Neural progenitor cell (in vitro differentiated cells): ENCODE data around the gene CDCP2. TPM values are rescaled to one million over a fixed set of nuclear protein-coding genes. Genes with fewer than 3 reads are reported as not detected.

Experiments
- DNase-seq: peaks from one replicate; pipeline ENCODE4 v3.0.0-alpha.2; 2016; ENCODE audit warnings: low spot score
- H2AFZ ChIP-seq: fragments of 200-600 bp; sonication (generic); replicated peaks from 2 replicates; pipeline ENCODE4 v1.6.1; 2016; ENCODE audit warnings: antibody characterized with exemption
- H3F3A ChIP-seq: fragments of 200-600 bp; sonication (generic); 2 replicates; pipeline ENCODE4 v1.6.1; 2016; ENCODE audit warnings: antibody characterized with exemption, low read depth
- H3K27ac ChIP-seq: fragments of 200-600 bp; sonication (generic); 2 replicates; pipeline ENCODE4 v1.5.1; 2016; ENCODE audit warnings: mild to moderate bottlenecking
- H3K27me3 ChIP-seq: fragments of 200-600 bp; sonication (generic); 2 replicates; pipeline ENCODE4 v1.6.1; 2016; ENCODE audit warnings: mild to moderate bottlenecking, moderate library complexity
- H3K36me3 ChIP-seq: fragments of 200-600 bp; sonication (generic); 2 replicates; pipeline ENCODE4 v1.5.1; 2016
- H3K4me1 ChIP-seq: fragments of 200-600 bp; sonication (generic); 2 replicates; pipeline ENCODE4 v1.6.1; 2016; ENCODE audit warnings: mixed run types
- H3K4me2 ChIP-seq: fragments of 200-600 bp; sonication (generic); 2 replicates; pipeline ENCODE4 v1.6.1; 2016
- H3K4me3 ChIP-seq: fragments of 200-600 bp; sonication (generic); 2 replicates; pipeline ENCODE4 v1.5.1; 2016
- H3K79me2 ChIP-seq: fragments of 200-600 bp; sonication (generic); 2 replicates; pipeline ENCODE4 v1.6.1; 2016; ENCODE audit warnings: low read depth
- H3K9ac ChIP-seq: fragments of 200-600 bp; sonication (generic); 2 replicates; pipeline ENCODE4 v1.6.1; 2016
- H3K9me3 ChIP-seq: fragments of 200-600 bp; sonication (generic); 2 replicates; pipeline ENCODE4 v1.5.1; 2016; ENCODE audit warnings: low read depth
- H4K20me1 ChIP-seq: fragments of 200-600 bp; sonication (generic); 2 replicates; pipeline ENCODE4 v1.6.1; 2016; ENCODE audit warnings: low read depth
- H3K27ac Mint-ChIP-seq: 3 replicates; pipeline ENCODE4 v1.8.0; 2021; ENCODE audit warnings: mixed read lengths
- H3K27me3 Mint-ChIP-seq: 2 replicates; pipeline ENCODE4 v1.8.0; 2022; ENCODE audit warnings: low read depth, mild to moderate bottlenecking, inconsistent platforms, moderate library complexity, mixed read lengths; ENCODE audit not compliant: insufficient read depth
- H3K36me3 Mint-ChIP-seq: 3 replicates; pipeline ENCODE4 v1.8.0; 2021; ENCODE audit warnings: mixed read lengths
- H3K4me1 Mint-ChIP-seq: 3 replicates; pipeline ENCODE4 v1.8.0; 2021; ENCODE audit warnings: mixed read lengths
- H3K4me3 Mint-ChIP-seq: 3 replicates; pipeline ENCODE4 v1.8.0; 2021; ENCODE audit warnings: mild to moderate bottlenecking, moderate library complexity, mixed read lengths
- H3K9me3 Mint-ChIP-seq: 3 replicates; pipeline ENCODE4 v1.8.0; 2020; ENCODE audit warnings: mixed read lengths
- EZH2 ChIP-seq: fragments of 200-600 bp; sonication (generic); IDR thresholded peaks from 2 replicates; pipeline ENCODE4 v1.6.1; 2017; ENCODE audit warnings: antibody characterized with exemption, mild to moderate bottlenecking, moderate library complexity
- EZH2phosphoT487 ChIP-seq: fragments of 200-600 bp; sonication (generic); IDR thresholded peaks from 2 replicates; pipeline ENCODE4 v1.6.1; 2017; ENCODE audit warnings: antibody characterized with exemption
- total RNA-seq: library from RNA; depleted of rRNA; stranded (reverse); fragments of >200 nt; gene quantifications from 2 replicates; pipeline ENCODE4 v1.2.3, GENCODE V29; 2015; ENCODE audit warnings: low replicate concordance
- TF ChIP-seq, protein P1 (sequence below): fragments of 200-600 bp; sonication (generic); IDR thresholded peaks from 2 replicates; pipeline ENCODE4 v1.5.1; 2017; ENCODE audit warnings: antibody characterized with exemption, mild to moderate bottlenecking

CDCP2 gene
- total RNA-seq, 1 donor from 2014 or later: not detected

DNA sequence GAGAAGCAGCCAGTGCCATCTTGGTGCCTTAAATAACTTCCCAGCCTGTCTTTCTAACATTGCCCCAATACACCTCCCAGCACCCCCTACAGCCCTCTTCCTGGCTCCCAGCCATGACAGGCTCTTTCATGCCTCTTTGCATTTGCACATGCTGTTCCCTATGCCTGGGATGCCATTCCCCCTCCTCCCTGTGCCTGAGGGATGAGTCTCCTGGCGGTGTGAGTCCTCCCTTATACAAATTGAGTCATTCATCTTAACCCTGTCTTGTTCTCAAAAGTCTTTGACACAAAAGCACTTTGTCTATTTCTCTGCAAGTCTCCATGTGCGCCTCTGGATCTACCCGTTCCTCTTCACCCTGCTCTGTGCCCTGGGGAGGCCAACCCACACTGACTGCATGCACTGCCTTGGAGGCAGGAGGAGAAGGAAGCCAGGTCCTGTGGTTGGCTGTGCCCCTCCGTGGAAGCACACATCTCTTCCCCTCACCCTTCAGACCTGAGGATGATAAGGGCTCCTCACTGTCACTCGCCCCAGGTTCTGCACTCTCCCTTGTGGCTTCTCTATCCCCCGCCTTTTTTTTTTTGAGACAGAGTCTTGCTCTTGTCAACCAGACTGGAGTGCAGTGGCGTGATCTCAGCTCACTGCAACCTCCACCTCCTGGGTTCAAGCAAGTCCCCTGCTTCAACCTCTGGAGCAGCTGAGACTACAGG is 25.1 kb downstream of the CDCP2 start:
- Histone ChIP-seq H3K4me2 (no peak overlapping the region), H3K27ac (no peak overlapping the region), H3K27me3 (peaks cover 11% of the 10 kb centered on the region), H3K36me3 (no peaks in the 10 kb centered on the region), H3K4me1 (no peaks in the 10 kb centered on the region), H2AFZ (no peak overlapping the region), H3K79me2 (no peaks in the 10 kb centered on the region), H3K9ac (no peak overlapping the region), H3F3A (peaks cover 5% of the 10 kb centered on the region), H3K4me3 (no peak overlapping the region), H3K9me3 (no peaks in the 10 kb centered on the region), H4K20me1 (no peaks in the 10 kb centered on the region)
- DNase-seq: no peak
- H3K27ac Mint-ChIP-seq: peak overlapping the region; percentile 12
- H3K9me3 Mint-ChIP-seq: no peaks in the 10 kb centered on the region
- H3K4me3 Mint-ChIP-seq: no peak overlapping the region
- TF ChIP-seq EZH2 (no peak), EZH2phosphoT487 (no peak)
- TF ChIP-seq, protein P1, sequence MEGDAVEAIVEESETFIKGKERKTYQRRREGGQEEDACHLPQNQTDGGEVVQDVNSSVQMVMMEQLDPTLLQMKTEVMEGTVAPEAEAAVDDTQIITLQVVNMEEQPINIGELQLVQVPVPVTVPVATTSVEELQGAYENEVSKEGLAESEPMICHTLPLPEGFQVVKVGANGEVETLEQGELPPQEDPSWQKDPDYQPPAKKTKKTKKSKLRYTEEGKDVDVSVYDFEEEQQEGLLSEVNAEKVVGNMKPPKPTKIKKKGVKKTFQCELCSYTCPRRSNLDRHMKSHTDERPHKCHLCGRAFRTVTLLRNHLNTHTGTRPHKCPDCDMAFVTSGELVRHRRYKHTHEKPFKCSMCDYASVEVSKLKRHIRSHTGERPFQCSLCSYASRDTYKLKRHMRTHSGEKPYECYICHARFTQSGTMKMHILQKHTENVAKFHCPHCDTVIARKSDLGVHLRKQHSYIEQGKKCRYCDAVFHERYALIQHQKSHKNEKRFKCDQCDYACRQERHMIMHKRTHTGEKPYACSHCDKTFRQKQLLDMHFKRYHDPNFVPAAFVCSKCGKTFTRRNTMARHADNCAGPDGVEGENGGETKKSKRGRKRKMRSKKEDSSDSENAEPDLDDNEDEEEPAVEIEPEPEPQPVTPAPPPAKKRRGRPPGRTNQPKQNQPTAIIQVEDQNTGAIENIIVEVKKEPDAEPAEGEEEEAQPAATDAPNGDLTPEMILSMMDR: no peak
- peaks cover 21% of the 10 kb centered on the region for H3K27me3 Mint-ChIP-seq
- H3K4me1 Mint-ChIP-seq: peaks cover 11% of the 10 kb centered on the region
- H3K36me3 Mint-ChIP-seq: no peaks in the 10 kb centered on the region

DNA sequence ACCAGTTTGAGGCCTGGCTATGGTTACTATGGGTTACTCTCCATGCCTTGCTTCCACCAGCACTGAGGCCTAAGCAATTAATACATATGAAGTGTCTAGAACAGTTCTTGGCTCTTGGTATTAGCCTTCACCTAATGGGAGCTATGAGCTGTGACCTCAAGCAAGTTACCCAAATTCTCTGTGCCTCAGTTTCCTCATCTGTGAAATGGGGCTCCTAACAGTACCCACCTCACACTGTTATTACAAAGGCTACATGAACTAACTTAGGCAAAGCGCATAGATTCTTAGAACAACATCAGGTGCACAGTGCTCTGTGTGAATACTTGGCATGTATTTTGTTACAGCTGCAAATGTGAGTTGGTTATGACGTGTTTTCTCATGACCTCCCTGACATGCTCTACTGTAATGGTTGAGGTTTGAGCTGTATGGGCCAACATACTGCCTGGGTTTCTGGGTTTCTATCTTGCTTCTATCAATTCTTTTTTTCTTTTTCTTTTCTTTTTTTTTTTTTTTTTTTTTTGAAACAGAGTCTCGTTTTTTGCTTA is 26.5 kb downstream of the CDCP2 start:
- no peak overlapping the region for H3K27ac ChIP-seq
- Mint-ChIP-seq H3K4me1 (peaks cover 23% of the 10 kb centered on the region), H3K27me3 (peaks cover 21% of the 10 kb centered on the region), H3K4me3 (no peak overlapping the region), H3K36me3 (no peaks in the 10 kb centered on the region), H3K9me3 (no peaks in the 10 kb centered on the region), H3K27ac (no peak overlapping the region)
- no peaks in the 10 kb centered on the region for H3K36me3 ChIP-seq
- H3K79me2 ChIP-seq: no peaks in the 10 kb centered on the region
- peaks cover under 1% of the 10 kb centered on the region for H3K4me1 ChIP-seq
- no peaks in the 10 kb centered on the region for H3K9me3 ChIP-seq
- no peak overlapping the region for H3K4me2 ChIP-seq
- no peak overlapping the region for H3K9ac ChIP-seq
- no peak overlapping the region for H2AFZ ChIP-seq
- H4K20me1 ChIP-seq: no peaks in the 10 kb centered on the region
- TF ChIP-seq EZH2phosphoT487 (no peak), EZH2 (no peak)
- TF ChIP-seq, protein P1: no peak
- H3F3A ChIP-seq: peaks cover 5% of the 10 kb centered on the region
- H3K27me3 ChIP-seq: peaks cover 22% of the 10 kb centered on the region
- no peak for DNase-seq
- no peak overlapping the region for H3K4me3 ChIP-seq

DNA sequence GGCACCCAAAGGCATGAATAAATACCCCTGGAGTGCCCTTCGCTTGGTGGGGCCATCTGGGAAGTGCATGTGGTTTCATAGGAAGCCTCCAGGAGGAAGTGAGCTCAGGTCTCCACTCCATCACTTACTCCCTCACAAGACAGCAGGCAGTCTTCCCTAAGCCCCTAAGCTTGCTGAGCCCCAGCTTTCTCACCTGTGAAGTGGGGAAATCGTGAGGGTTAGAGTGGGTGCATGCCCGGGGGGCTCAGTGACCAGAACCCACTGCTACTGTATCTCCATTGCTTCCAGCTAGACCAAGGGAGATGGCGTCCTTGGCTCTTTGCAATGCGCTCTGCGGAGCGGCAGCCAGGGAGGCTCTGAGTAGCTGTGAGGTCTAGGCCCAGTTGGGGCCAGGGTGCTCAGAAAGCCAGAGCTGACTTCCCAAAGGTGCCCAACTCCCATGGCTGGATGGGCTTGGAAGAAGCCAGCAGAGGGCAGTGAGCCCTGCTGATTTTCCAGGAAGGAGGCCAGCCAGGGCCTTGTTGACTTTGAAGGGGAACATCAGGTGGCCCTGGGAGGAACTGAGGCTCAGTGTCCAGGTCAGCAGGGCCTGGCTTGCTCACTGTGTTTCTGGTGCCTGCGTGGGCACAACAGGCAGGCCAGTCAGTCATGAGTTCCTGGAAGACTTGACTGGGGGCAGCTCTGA is 27.3 kb downstream of the CDCP2 start:
- H3K27ac ChIP-seq: no peak overlapping the region
- Mint-ChIP-seq H3K9me3 (no peaks in the 10 kb centered on the region), H3K36me3 (no peaks in the 10 kb centered on the region), H3K4me3 (no peak overlapping the region), H3K27me3 (peaks cover 21% of the 10 kb centered on the region), H3K27ac (peak overlapping the region; percentile 44), H3K4me1 (peaks cover 25% of the 10 kb centered on the region)
- H4K20me1 ChIP-seq: no peaks in the 10 kb centered on the region
- peaks cover 5% of the 10 kb centered on the region for H3F3A ChIP-seq
- H3K4me3 ChIP-seq: no peak overlapping the region
- H3K9me3 ChIP-seq: no peaks in the 10 kb centered on the region
- no peaks in the 10 kb centered on the region for H3K36me3 ChIP-seq
- peaks cover 6% of the 10 kb centered on the region for H3K4me1 ChIP-seq
- H2AFZ ChIP-seq: no peak overlapping the region
- H3K4me2 ChIP-seq: no peak overlapping the region
- no peak overlapping the region for H3K9ac ChIP-seq
- DNase-seq: peak; percentile 49
- TF ChIP-seq EZH2 (no peak), EZH2phosphoT487 (no peak)
- TF ChIP-seq, protein P1: peak; percentile 35
- no peaks in the 10 kb centered on the region for H3K79me2 ChIP-seq
- H3K27me3 ChIP-seq: peaks cover 22% of the 10 kb centered on the region
